ENCODE measurements around the gene EZR.

GRCh38 chr6:158860279-158860865 is 41.2 kb upstream of the EZR start:
- TF ChIP-seq CTCF (IDR thresholded peaks at IDR 0.05) (no peak), RAD21 (conservative IDR thresholded peaks at IDR 0.05 in 1 of 2, IDR thresholded peaks at IDR 0.05 in 1 of 2) (no peak), MYC (IDR thresholded peaks at IDR 0.05; ENCODE audit: borderline replicate concordance, low read length) (no peak), POLR2A (IDR thresholded peaks at IDR 0.05; ENCODE audit: low read length) (no peak), RNF2 (IDR thresholded peaks at IDR 0.05; ENCODE audit: borderline replicate concordance, low read depth) (no peak), JUNB (IDR thresholded peaks at IDR 0.05) (no peak), BHLHE40 (IDR thresholded peaks at IDR 0.05; ENCODE audit: low read depth, low read length) (no peak)

Data from A549 (cell line).